Activated naive CD8-positive, alpha-beta T cell treated with anti-CD3 and anti-CD28 coated beads, Interleukin-2, amount 50 U/mL, for 24 hours (primary cell): ENCODE results near the gene NDUFS2.
"Not testable (repeated sequence)": the region's sequence is repeated elsewhere in the genome, so short reads cannot be mapped to it uniquely, and the experiment has no call there.

ENCODE experiments used
- ATAC-seq: fragments of 150-1000 bp; cut with Tn5 transposase; one replicate; pipeline ENCODE4 v1.10.0; 2021
- DNase-seq: peaks from one replicate; pipeline ENCODE4 v3.0.0; 2021
- H3K27ac Mint-ChIP-seq: one replicate; pipeline ENCODE4 v1.8.0; 2021; ENCODE audit warnings: mild to moderate bottlenecking, mixed read lengths
- H3K27me3 Mint-ChIP-seq: one replicate; pipeline ENCODE4 v1.8.0; 2021; ENCODE audit warnings: mixed read lengths
- H3K36me3 Mint-ChIP-seq: one replicate; pipeline ENCODE4 v1.8.0; 2021; ENCODE audit warnings: low read depth, mixed read lengths
- H3K4me1 Mint-ChIP-seq: one replicate; pipeline ENCODE4 v1.8.0; 2021; ENCODE audit warnings: mixed read lengths
- H3K4me3 Mint-ChIP-seq: one replicate; pipeline ENCODE4 v1.8.0; 2021; ENCODE audit warnings: mild to moderate bottlenecking, moderate library complexity, mixed read lengths
- H3K9me3 Mint-ChIP-seq: one replicate; pipeline ENCODE4 v1.8.0; 2021; ENCODE audit warnings: mixed read lengths

NDUFS2 gene

GRCh38 chr1:161216945-161217712, 15.0 kb downstream of the NDUFS2 start:
- no peaks in the 10 kb centered on the region for H3K27me3 Mint-ChIP-seq
- H3K36me3 Mint-ChIP-seq = peaks cover 24% of the 10 kb centered on the region
- no peaks in the 10 kb centered on the region for H3K9me3 Mint-ChIP-seq
- ATAC-seq (peak; percentile 88), DNase-seq (no peak)
- H3K4me1 Mint-ChIP-seq = peaks cover 60% of the 10 kb centered on the region
- H3K4me3 Mint-ChIP-seq = peak overlapping the region; percentile 56
- peak overlapping the region; percentile 83 for H3K27ac Mint-ChIP-seq

GRCh38 chr1:161217831-161218230, 15.7 kb downstream of the NDUFS2 start:
- ATAC-seq (no peak), DNase-seq (no peak)
- peaks cover 62% of the 10 kb centered on the region for H3K4me1 Mint-ChIP-seq
- H3K27me3 Mint-ChIP-seq = no peaks in the 10 kb centered on the region
- H3K36me3 Mint-ChIP-seq = peaks cover 22% of the 10 kb centered on the region
- H3K9me3 Mint-ChIP-seq = no peaks in the 10 kb centered on the region
- H3K4me3 Mint-ChIP-seq = peak overlapping the region; percentile 27
- peak overlapping the region; percentile 75 for H3K27ac Mint-ChIP-seq

GRCh38 chr1:161218301-161219077, 16.3 kb downstream of the NDUFS2 start:
- H3K4me3 Mint-ChIP-seq = peak overlapping the region; percentile 27
- H3K4me1 Mint-ChIP-seq = peaks cover 63% of the 10 kb centered on the region
- H3K27me3 Mint-ChIP-seq = peaks cover under 1% of the 10 kb centered on the region
- H3K36me3 Mint-ChIP-seq = peaks cover 15% of the 10 kb centered on the region
- no peak for ATAC-seq
- peak overlapping the region; percentile 75 for H3K27ac Mint-ChIP-seq
- H3K9me3 Mint-ChIP-seq = no peaks in the 10 kb centered on the region
- no peak for DNase-seq

- H3K27me3 Mint-ChIP-seq = peaks cover 2% of the 10 kb centered on the region
- peaks cover 7% of the 10 kb centered on the region for H3K36me3 Mint-ChIP-seq
- peak overlapping the region; percentile 75 for H3K27ac Mint-ChIP-seq
- H3K9me3 Mint-ChIP-seq = no peaks in the 10 kb centered on the region
- H3K4me1 Mint-ChIP-seq = peaks cover 63% of the 10 kb centered on the region
- ATAC-seq (no peak), DNase-seq (no peak)
- no peak overlapping the region for H3K4me3 Mint-ChIP-seq
Observed at GRCh38 chr1:161219078-161219892, 17.1 kb downstream of the NDUFS2 start.

GRCh38 chr1:161220002-161220401, 17.8 kb downstream of the NDUFS2 start:
- Mint-ChIP-seq H3K4me1 (peaks cover 60% of the 10 kb centered on the region), H3K9me3 (no peaks in the 10 kb centered on the region), H3K4me3 (no peak overlapping the region), H3K36me3 (peaks cover 3% of the 10 kb centered on the region), H3K27ac (peak overlapping the region; percentile 7), H3K27me3 (peaks cover 2% of the 10 kb centered on the region)
- ATAC-seq (no peak), DNase-seq (no peak)

- Mint-ChIP-seq H3K9me3 (no peaks in the 10 kb centered on the region), H3K27me3 (peaks cover 2% of the 10 kb centered on the region), H3K4me1 (peaks cover 65% of the 10 kb centered on the region), H3K4me3 (no peak overlapping the region), H3K27ac (no peak overlapping the region), H3K36me3 (no peaks in the 10 kb centered on the region)
- DNase-seq (no peak), ATAC-seq (no peak)
Observed at GRCh38 chr1:161222175-161223019, 20.2 kb downstream of the NDUFS2 start.

- Mint-ChIP-seq H3K36me3 (peaks cover 13% of the 10 kb centered on the region), H3K4me3 (no peak overlapping the region), H3K9me3 (no peaks in the 10 kb centered on the region), H3K27ac (peak overlapping the region; percentile 43), H3K27me3 (peaks cover 2% of the 10 kb centered on the region), H3K4me1 (peaks cover 55% of the 10 kb centered on the region)
- no peak for ATAC-seq
- DNase-seq = no peak
Observed at GRCh38 chr1:161223805-161224694, 21.9 kb downstream of the NDUFS2 start.

- H3K27ac Mint-ChIP-seq, ATAC-seq: not testable (repeated sequence)
Observed at GRCh38 chr1:161224695-161225087, 22.5 kb downstream of the NDUFS2 start.

GRCh38 chr1:161225178-161225533, 23.0 kb downstream of the NDUFS2 start:
- H3K36me3 Mint-ChIP-seq = peaks cover 15% of the 10 kb centered on the region

More at GRCh38 chr1:161224695-161225087, 22.5 kb downstream of the NDUFS2 start:
- not testable (repeated sequence) for H3K4me3 Mint-ChIP-seq, DNase-seq, H3K27me3 Mint-ChIP-seq, H3K9me3 Mint-ChIP-seq
- H3K4me1 Mint-ChIP-seq = peaks cover 49% of the 10 kb centered on the region
- peaks cover 15% of the 10 kb centered on the region for H3K36me3 Mint-ChIP-seq

GRCh38 chr1:161225534-161226319, 23.6 kb downstream of the NDUFS2 start, which contains the start of gene TOMM40L:
TSS of gene TOMM40L (plus strand) at chr1:161226060. CDS start at chr1:161226490, 430 bp downstream.
- H3K4me3 Mint-ChIP-seq = peak within 1 kb of the TSS; percentile 98
- ATAC-seq (peak; percentile 97), DNase-seq (peak; percentile 80)
- H3K36me3 Mint-ChIP-seq = peaks cover 18% of the 10 kb centered on the region
- peaks cover 2% of the 10 kb centered on the region for H3K27me3 Mint-ChIP-seq
- H3K27ac Mint-ChIP-seq = peak within 1 kb of the TSS; percentile 97
- no peaks in the 10 kb centered on the region for H3K9me3 Mint-ChIP-seq
- peaks cover 40% of the 10 kb centered on the region for H3K4me1 Mint-ChIP-seq

More at GRCh38 chr1:161225178-161225533, 23.0 kb downstream of the NDUFS2 start:
- DNase-seq (no peak), ATAC-seq (peak; percentile 3)
- Mint-ChIP-seq H3K27ac (peak overlapping the region; percentile 97), H3K4me3 (peak overlapping the region; percentile 98), H3K9me3 (no peaks in the 10 kb centered on the region), H3K27me3 (peaks cover 2% of the 10 kb centered on the region), H3K4me1 (peaks cover 44% of the 10 kb centered on the region)

- Mint-ChIP-seq H3K27ac (peak overlapping the region; percentile 97), H3K36me3 (peaks cover 18% of the 10 kb centered on the region)
- DNase-seq = no peak
Observed at GRCh38 chr1:161226320-161226711, 24.1 kb downstream of the NDUFS2 start.

GRCh38 chr1:161226759-161227158, 24.6 kb downstream of the NDUFS2 start:
- H3K27ac Mint-ChIP-seq = peak overlapping the region; percentile 97

More at GRCh38 chr1:161226320-161226711, 24.1 kb downstream of the NDUFS2 start:
- ATAC-seq = no peak
- peak overlapping the region; percentile 98 for H3K4me3 Mint-ChIP-seq
- peaks cover 2% of the 10 kb centered on the region for H3K27me3 Mint-ChIP-seq
- peaks cover 37% of the 10 kb centered on the region for H3K4me1 Mint-ChIP-seq
- no peaks in the 10 kb centered on the region for H3K9me3 Mint-ChIP-seq

More at GRCh38 chr1:161226759-161227158, 24.6 kb downstream of the NDUFS2 start:
- ATAC-seq (no peak), DNase-seq (no peak)
- no peaks in the 10 kb centered on the region for H3K9me3 Mint-ChIP-seq
- peak overlapping the region; percentile 98 for H3K4me3 Mint-ChIP-seq
- peaks cover 2% of the 10 kb centered on the region for H3K27me3 Mint-ChIP-seq
- H3K4me1 Mint-ChIP-seq = peaks cover 34% of the 10 kb centered on the region
- H3K36me3 Mint-ChIP-seq = peaks cover 18% of the 10 kb centered on the region
